ENCODE results near the gene PITPNC1. TPM values are rescaled to one million over a fixed set of nuclear protein-coding genes. Genes with fewer than 3 reads are reported as not detected.
"Not testable (repeated sequence)": the region's sequence is repeated elsewhere in the genome, so short reads cannot be mapped to it uniquely, and the experiment has no call there.

The PITPNC1 gene
- total RNA-seq, 4 donors from 2014 or later: 2.3 to 8.6 (median 4.3) TPM

DNA sequence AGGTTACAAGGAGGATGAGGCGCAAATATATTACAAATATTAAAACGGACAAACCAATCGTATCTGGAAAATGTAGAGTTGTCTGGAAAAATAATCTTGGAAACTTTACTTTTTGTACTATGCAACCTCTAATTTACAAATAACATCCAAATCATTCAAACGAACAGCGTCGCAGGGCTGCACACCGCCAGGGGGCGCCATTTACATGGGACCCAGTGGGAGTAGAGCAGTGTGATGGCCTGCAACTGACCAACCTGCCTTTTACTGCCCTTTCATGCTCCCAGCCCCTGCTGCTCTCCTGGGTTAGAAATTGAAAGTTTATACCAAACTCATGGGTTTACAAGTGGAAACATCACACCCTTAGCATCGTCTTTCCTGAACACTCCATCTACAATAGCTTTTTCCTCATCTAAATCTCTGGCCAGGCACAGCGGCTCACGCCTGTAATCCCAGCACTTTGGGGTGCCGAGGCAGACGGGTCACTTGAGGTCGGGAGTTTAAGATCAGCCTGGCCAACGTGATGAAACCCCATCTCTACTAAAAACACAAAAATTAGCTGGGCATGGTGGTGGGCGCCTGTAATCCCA, 10.0 kb downstream of the PITPNC1 start:
- ATAC-seq: no peak
- in situ Hi-C loops (cut with MboI; ENCODE audit: low sequenced_read_pairs in 4 of 4): loop anchor here in 1 of 4 donors (10.0 kb wide), 1 partner anchor 98 kb away; no protein-coding TSS in a partner anchor

DNA sequence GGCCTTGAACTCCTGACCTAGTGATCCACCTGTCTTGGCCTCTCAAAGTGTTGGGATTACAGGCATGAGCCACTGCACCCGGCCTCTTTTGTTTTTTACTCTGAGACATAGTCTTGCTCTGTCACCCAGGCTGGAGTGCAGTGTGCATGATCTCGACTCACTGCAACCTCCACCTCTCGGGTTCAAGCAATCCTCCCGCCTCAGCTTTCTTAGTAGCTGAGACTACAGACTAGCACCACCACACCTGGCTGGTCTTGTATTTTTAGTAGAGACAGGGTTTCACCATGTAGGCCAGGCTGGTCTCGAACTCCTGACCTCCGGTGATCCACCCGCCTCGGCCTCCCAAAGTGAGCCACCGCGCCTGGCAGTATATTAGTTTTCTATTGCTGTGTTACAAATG, 11.5 kb downstream of the PITPNC1 start:
- DNase-seq; H3K9me3 ChIP-seq; intact Hi-C loops (cut with DNase I; ENCODE audit: low total_unique reads); ATAC-seq; H3K27me3 ChIP-seq; H3K27ac ChIP-seq; H3K4me1 ChIP-seq; H3K36me3 ChIP-seq; H3K4me3 ChIP-seq: not testable (repeated sequence)
- in situ Hi-C loops (cut with MboI; ENCODE audit: low sequenced_read_pairs in 4 of 4): loop anchor here in 1 of 4 donors (10.0 kb wide), 1 partner anchor 96 kb away; no protein-coding TSS in a partner anchor

More for the DNA sequence above, 10.0 kb downstream of the PITPNC1 start:
- intact Hi-C loops (cut with DNase I; ENCODE audit: low total_unique reads): no loop called here
- H3K27me3 ChIP-seq: no peaks in the 10 kb centered on the region
- no peaks in the 10 kb centered on the region for H3K9me3 ChIP-seq
- no peak for DNase-seq
- peaks cover 4 to 9% of the 10 kb centered on the region in 2 donors for H3K4me1 ChIP-seq
- H3K36me3 ChIP-seq: no peaks in the 10 kb centered on the region
- no peak overlapping the region for H3K4me3 ChIP-seq
- no peak overlapping the region for H3K27ac ChIP-seq
- TF ChIP-seq POLR2A (IDR thresholded peaks at IDR 0.05): no peak
- TF ChIP-seq, protein P1, sequence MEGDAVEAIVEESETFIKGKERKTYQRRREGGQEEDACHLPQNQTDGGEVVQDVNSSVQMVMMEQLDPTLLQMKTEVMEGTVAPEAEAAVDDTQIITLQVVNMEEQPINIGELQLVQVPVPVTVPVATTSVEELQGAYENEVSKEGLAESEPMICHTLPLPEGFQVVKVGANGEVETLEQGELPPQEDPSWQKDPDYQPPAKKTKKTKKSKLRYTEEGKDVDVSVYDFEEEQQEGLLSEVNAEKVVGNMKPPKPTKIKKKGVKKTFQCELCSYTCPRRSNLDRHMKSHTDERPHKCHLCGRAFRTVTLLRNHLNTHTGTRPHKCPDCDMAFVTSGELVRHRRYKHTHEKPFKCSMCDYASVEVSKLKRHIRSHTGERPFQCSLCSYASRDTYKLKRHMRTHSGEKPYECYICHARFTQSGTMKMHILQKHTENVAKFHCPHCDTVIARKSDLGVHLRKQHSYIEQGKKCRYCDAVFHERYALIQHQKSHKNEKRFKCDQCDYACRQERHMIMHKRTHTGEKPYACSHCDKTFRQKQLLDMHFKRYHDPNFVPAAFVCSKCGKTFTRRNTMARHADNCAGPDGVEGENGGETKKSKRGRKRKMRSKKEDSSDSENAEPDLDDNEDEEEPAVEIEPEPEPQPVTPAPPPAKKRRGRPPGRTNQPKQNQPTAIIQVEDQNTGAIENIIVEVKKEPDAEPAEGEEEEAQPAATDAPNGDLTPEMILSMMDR (IDR thresholded peaks at IDR 0.05 in 4 of 5, conservative IDR thresholded peaks at IDR 0.05 in 1 of 5): peak in 4 of 5 experiments; percentile 37 to 57 (median 48)

DNA sequence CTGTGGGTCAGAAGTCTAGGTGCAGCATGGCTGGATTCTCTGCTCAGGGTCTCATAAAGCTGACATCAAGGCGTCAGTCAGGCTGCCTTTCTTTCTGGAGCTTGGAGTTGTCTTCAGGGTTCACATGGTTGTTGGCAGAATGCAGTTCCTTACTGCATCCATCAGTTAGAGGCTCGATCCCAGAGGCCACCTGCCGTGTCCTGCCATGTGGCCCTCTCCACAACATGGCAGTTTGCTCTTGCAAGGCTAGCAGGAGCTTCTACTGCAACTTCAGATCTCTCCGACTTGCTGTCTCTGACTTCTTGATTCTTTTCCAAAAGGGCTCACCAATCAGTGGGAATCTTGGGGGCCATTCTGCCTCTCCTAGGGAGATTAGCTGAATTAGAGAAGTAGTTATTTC, 11.9 kb downstream of the PITPNC1 start:
- no peak for ATAC-seq
- no peak for TF ChIP-seq POLR2A (IDR thresholded peaks at IDR 0.05)
- TF ChIP-seq, protein P1 (IDR thresholded peaks at IDR 0.05 in 4 of 5, conservative IDR thresholded peaks at IDR 0.05 in 1 of 5): no peak
- Histone ChIP-seq H3K36me3 (no peaks in the 10 kb centered on the region), H3K4me3 (no peak overlapping the region), H3K27ac (peak overlapping the region in 2 of 4 donors; percentile 9 to 19), H3K9me3 (no peaks in the 10 kb centered on the region), H3K4me1 (peaks cover 4 to 9% of the 10 kb centered on the region in 2 donors), H3K27me3 (no peaks in the 10 kb centered on the region)
- no peak for DNase-seq
- in situ Hi-C loops (cut with MboI; ENCODE audit: low sequenced_read_pairs in 4 of 4) (loop anchor here in 1 of 4 donors (10.0 kb wide), 1 partner anchor 96 kb away; no protein-coding TSS in a partner anchor), intact Hi-C loops (cut with DNase I; ENCODE audit: low total_unique reads) (no loop called here)

DNA sequence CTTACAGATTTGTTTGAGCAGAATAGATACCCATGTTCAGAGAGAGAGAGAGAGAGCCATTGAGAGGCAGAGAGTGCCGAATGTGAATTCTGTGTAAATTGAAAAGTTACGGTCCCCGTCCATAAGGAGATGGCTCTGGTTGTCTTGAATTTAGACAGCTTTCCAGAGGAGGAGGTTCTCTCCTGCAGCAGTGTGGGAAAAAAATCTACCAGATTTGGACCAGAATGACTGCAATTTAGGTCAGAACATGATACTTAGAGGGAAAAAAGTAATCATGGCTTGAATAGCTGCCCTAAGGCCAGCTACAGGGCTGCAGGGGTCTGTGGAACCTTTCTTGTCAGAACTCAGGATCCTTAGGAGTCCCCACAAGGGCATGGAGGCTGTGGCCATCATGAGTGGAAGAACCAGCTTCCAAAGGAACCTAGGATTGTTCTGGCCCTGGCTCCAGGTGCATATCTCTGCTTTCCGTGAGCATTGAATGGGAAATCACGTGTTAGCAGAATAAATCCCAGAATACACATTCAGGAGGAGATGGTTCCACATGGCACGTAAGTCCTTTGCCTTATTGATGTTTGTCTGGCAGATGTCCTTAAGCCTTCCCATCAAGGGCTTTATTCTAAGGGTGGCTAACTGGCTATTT, 13.0 kb downstream of the PITPNC1 start:
- Histone ChIP-seq H3K27ac (peak overlapping the region; percentile 29 to 56 (median 44)), H3K4me3 (no peak overlapping the region), H3K36me3 (no peaks in the 10 kb centered on the region), H3K9me3 (no peaks in the 10 kb centered on the region), H3K4me1 (peaks cover 4 to 9% of the 10 kb centered on the region in 2 donors), H3K27me3 (no peaks in the 10 kb centered on the region)
- intact Hi-C loops (cut with DNase I; ENCODE audit: low total_unique reads): no loop called here
- DNase-seq (no peak), ATAC-seq (peak in 1 of 2 donors; percentile 6)
- TF ChIP-seq, protein P1 (IDR thresholded peaks at IDR 0.05 in 4 of 5, conservative IDR thresholded peaks at IDR 0.05 in 1 of 5): no peak
- no peak for TF ChIP-seq POLR2A (IDR thresholded peaks at IDR 0.05)
- in situ Hi-C loops (cut with MboI; ENCODE audit: low sequenced_read_pairs in 4 of 4): no loop called here

DNA sequence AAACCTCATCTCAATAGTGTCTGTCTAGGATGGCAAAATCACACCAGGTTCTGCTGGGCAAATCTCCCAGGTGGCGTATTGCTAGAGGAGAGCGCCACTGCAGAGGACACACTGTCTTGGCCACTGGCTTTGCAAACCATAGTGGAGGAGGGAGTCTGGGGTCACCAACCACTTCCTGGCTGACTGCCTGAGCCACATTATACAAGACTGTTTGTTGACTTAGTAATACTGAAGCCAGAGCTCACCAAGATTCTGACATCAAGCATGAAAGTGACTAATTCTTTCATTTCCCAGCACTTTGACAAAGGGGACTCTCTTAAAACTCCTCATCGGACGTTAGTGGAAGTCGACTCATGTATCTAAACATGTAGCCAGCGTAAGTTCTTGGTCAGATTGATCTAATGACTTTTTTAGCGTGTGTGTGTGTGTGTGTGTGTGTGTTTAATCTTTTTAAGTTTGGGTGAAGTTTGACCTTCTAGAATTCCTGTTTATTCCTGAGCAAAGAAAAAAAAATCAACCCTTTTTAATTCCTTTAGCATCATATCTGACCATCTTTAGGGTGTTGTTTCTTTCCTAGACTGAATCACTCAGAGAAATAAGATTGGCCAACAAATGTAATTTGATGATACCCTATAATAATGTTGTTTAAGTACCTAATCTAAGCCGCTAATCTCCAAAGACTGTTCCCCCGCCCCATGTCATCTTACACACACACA, 13.7 kb downstream of the PITPNC1 start:
- Histone ChIP-seq H3K36me3 (no peaks in the 10 kb centered on the region), H3K9me3 (no peaks in the 10 kb centered on the region), H3K4me3 (no peak overlapping the region), H3K4me1 (peaks cover 4 to 9% of the 10 kb centered on the region in 2 donors), H3K27ac (peak overlapping the region; percentile 29 to 56 (median 45)), H3K27me3 (no peaks in the 10 kb centered on the region)
- intact Hi-C loops (cut with DNase I; ENCODE audit: low total_unique reads): no loop called here
- TF ChIP-seq, protein P1 (IDR thresholded peaks at IDR 0.05 in 4 of 5, conservative IDR thresholded peaks at IDR 0.05 in 1 of 5): no peak
- in situ Hi-C loops (cut with MboI; ENCODE audit: low sequenced_read_pairs in 4 of 4): no loop called here
- ATAC-seq (peak; percentile 61 to 68), DNase-seq (peak in 1 of 2 donors; percentile 23)

All from gastrocnemius medialis (tissue), 4 donors.